WTC11 (cell line): Measurements from ENCODE around the gene ARHGAP25. TPM values are rescaled to one million over a fixed set of nuclear protein-coding genes. Genes with fewer than 3 reads are reported as not detected.

Experiments used
- ATAC-seq: fragments of 200-7000 bp; cut with Tn5 transposase; 2 replicates; pipeline ENCODE4 v1.10.0; 2021; ENCODE audit warnings: mild to moderate bottlenecking, moderate library complexity
- CTCF ChIA-PET: fragments of 300-600 bp; sonication (Branson Sonifier 250); formaldehyde crosslinking; loops from one replicate; lab custom pipeline; 2021; ENCODE audit warnings: antibody characterized with exemption; lab: Charles Lee
- POLR2A ChIA-PET: fragments of 350-600 bp; sonication (Branson Sonifier 250); formaldehyde crosslinking; loops from one replicate; lab custom pipeline; 2021; ENCODE audit warnings: antibody characterized with exemption; lab: Charles Lee
- DNase-seq: peaks from one replicate; pipeline ENCODE4 v3.0.0; 2021; ENCODE audit warnings: low spot score
- H3K27ac Mint-ChIP-seq: 2 replicates; pipeline ENCODE4 v1.8.0; 2021; ENCODE audit warnings: mixed read lengths
- H3K27me3 Mint-ChIP-seq: 2 replicates; pipeline ENCODE4 v1.8.0; 2021; ENCODE audit warnings: low read depth, mild to moderate bottlenecking, moderate library complexity, mixed read lengths
- H3K36me3 Mint-ChIP-seq: 2 replicates; pipeline ENCODE4 v1.8.0; 2021; ENCODE audit warnings: mixed read lengths
- H3K4me1 Mint-ChIP-seq: 2 replicates; pipeline ENCODE4 v1.8.0; 2022; ENCODE audit warnings: mixed read lengths
- H3K4me3 Mint-ChIP-seq: 2 replicates; pipeline ENCODE4 v1.8.0; 2021; ENCODE audit warnings: mild to moderate bottlenecking, moderate library complexity, mixed read lengths
- H3K9me3 Mint-ChIP-seq: 2 replicates; pipeline ENCODE4 v1.8.0; 2021; ENCODE audit warnings: mixed read lengths
- ARID4B ChIP-seq: sonication (generic); formaldehyde crosslinking; IDR thresholded peaks from 2 replicates; pipeline ENCODE4 v1.8.0; 2023; ENCODE audit warnings: missing genetic modification reagents, mild to moderate bottlenecking, borderline replicate concordance
- EMX1 ChIP-seq: fragments of 250-450 bp; sonication (Bioruptor Pico); IDR thresholded peaks from 2 replicates; pipeline ENCODE4 v1.8.0; 2021; ENCODE audit warnings: mild to moderate bottlenecking
- FOXP1 ChIP-seq: sonication (generic); formaldehyde crosslinking; IDR thresholded peaks from 2 replicates; pipeline ENCODE4 v1.8.0; 2022; ENCODE audit warnings: missing genetic modification reagents, mild to moderate bottlenecking, moderate library complexity, borderline replicate concordance
- MAX ChIP-seq: sonication (generic); formaldehyde crosslinking; IDR thresholded peaks from 2 replicates; pipeline ENCODE4 v1.8.0; 2022; ENCODE audit warnings: mild to moderate bottlenecking, missing genetic modification reagents
- MLX ChIP-seq: sonication (generic); formaldehyde crosslinking; IDR thresholded peaks from 2 replicates; pipeline ENCODE4 v1.8.1; 2023; ENCODE audit warnings: mild to moderate bottlenecking, missing genetic modification reagents, moderate library complexity
- NFE2L1 ChIP-seq: sonication (generic); formaldehyde crosslinking; IDR thresholded peaks from 2 replicates; pipeline ENCODE4 v1.8.1; 2023; ENCODE audit warnings: missing genetic modification reagents
- NFYB ChIP-seq: sonication (generic); formaldehyde crosslinking; conservative IDR thresholded peaks from 2 replicates; pipeline ENCODE4 v1.8.0; 2022; ENCODE audit warnings: low read depth, missing genetic modification reagents
- OVOL2 ChIP-seq: fragments of 250-450 bp; sonication (Bioruptor Pico); IDR thresholded peaks from 2 replicates; pipeline ENCODE4 v1.9.0; 2021; ENCODE audit warnings: mild to moderate bottlenecking, borderline replicate concordance
- SP1 ChIP-seq: sonication (generic); formaldehyde crosslinking; conservative IDR thresholded peaks from 2 replicates; pipeline ENCODE4 v1.8.1; 2022; ENCODE audit warnings: missing genetic modification reagents
- ZNF317 ChIP-seq: sonication (generic); formaldehyde crosslinking; IDR thresholded peaks from 2 replicates; pipeline ENCODE4 v1.8.1; 2023; ENCODE audit warnings: low read depth, mild to moderate bottlenecking, moderate library complexity, missing genetic modification reagents, borderline replicate concordance
- total RNA-seq: library from RNA; stranded (reverse); gene quantifications from 3 replicates; pipeline ENCODE4 v1.2.3, GENCODE V29; 2021
- TF ChIP-seq, protein P1 (sequence below): fragments of 200-600 bp; IDR thresholded peaks from 2 replicates; pipeline ENCODE4 v1.8.0; 2022; ENCODE audit warnings: antibody characterized with exemption
- TF ChIP-seq, protein P2 (sequence below): sonication (generic); formaldehyde crosslinking; IDR thresholded peaks from 2 replicates; pipeline ENCODE4 v1.8.0; 2022; ENCODE audit warnings: mild to moderate bottlenecking, missing genetic modification reagents
- TF ChIP-seq, protein P3 (sequence below): sonication (generic); formaldehyde crosslinking; IDR thresholded peaks from 2 replicates; pipeline ENCODE4 v1.8.1; 2022; ENCODE audit warnings: low read depth, missing genetic modification reagents, borderline replicate concordance
- TF ChIP-seq, protein P4 (sequence below): sonication (generic); formaldehyde crosslinking; conservative IDR thresholded peaks from 2 replicates; pipeline ENCODE4 v1.8.1; 2023; ENCODE audit warnings: mild to moderate bottlenecking, low read depth, missing genetic modification reagents, moderate library complexity

Gene ARHGAP25
- total RNA-seq, 1 experiment from 2014 or later = 2.9 TPM

DNA sequence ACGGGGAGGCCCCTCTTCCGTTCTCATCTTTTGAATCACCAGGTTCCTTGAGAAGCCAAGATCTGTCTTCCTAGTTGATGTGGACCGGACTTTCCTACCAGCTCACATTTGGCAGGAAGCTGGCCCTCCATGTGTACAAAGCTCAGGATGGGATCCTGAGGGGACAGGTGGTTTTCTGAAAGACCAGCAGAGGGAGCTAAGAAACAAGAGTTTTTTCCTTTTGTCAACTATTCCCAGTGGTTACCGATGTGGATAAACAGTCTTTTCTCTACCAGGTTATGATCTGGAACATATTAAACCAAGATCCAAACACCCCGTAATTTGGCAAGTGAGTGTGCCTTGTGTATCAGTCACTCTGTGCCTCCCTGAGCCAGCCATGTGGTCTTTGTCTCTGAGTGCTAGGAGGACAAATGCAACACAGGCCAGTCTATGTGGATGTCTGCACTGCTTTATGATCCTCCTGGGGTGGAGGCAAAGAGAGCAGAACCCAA is 25.1 kb upstream of the ARHGAP25 start:
- DNase-seq (no peak), ATAC-seq (peak; percentile 96)
- TF ChIP-seq, protein P1, sequence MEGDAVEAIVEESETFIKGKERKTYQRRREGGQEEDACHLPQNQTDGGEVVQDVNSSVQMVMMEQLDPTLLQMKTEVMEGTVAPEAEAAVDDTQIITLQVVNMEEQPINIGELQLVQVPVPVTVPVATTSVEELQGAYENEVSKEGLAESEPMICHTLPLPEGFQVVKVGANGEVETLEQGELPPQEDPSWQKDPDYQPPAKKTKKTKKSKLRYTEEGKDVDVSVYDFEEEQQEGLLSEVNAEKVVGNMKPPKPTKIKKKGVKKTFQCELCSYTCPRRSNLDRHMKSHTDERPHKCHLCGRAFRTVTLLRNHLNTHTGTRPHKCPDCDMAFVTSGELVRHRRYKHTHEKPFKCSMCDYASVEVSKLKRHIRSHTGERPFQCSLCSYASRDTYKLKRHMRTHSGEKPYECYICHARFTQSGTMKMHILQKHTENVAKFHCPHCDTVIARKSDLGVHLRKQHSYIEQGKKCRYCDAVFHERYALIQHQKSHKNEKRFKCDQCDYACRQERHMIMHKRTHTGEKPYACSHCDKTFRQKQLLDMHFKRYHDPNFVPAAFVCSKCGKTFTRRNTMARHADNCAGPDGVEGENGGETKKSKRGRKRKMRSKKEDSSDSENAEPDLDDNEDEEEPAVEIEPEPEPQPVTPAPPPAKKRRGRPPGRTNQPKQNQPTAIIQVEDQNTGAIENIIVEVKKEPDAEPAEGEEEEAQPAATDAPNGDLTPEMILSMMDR = peak; percentile 51; the same call in 1 of the 2 replicates
- TF ChIP-seq NFYB = no peak
- no peak for TF ChIP-seq SP1 (CRISPR knock-in tag)
- TF ChIP-seq NFE2L1 (CRISPR knock-in tag) = no peak
- TF ChIP-seq MLX (CRISPR knock-in tag) = no peak
- TF ChIP-seq EMX1 (CRISPR knock-in tag) = no peak
- TF ChIP-seq, protein P2, sequence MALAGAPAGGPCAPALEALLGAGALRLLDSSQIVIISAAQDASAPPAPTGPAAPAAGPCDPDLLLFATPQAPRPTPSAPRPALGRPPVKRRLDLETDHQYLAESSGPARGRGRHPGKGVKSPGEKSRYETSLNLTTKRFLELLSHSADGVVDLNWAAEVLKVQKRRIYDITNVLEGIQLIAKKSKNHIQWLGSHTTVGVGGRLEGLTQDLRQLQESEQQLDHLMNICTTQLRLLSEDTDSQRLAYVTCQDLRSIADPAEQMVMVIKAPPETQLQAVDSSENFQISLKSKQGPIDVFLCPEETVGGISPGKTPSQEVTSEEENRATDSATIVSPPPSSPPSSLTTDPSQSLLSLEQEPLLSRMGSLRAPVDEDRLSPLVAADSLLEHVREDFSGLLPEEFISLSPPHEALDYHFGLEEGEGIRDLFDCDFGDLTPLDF (CRISPR knock-in tag) = no peak
- TF ChIP-seq OVOL2 (CRISPR knock-in tag) = no peak
- TF ChIP-seq, protein P3, sequence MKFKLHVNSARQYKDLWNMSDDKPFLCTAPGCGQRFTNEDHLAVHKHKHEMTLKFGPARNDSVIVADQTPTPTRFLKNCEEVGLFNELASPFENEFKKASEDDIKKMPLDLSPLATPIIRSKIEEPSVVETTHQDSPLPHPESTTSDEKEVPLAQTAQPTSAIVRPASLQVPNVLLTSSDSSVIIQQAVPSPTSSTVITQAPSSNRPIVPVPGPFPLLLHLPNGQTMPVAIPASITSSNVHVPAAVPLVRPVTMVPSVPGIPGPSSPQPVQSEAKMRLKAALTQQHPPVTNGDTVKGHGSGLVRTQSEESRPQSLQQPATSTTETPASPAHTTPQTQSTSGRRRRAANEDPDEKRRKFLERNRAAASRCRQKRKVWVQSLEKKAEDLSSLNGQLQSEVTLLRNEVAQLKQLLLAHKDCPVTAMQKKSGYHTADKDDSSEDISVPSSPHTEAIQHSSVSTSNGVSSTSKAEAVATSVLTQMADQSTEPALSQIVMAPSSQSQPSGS = no peak
- Mint-ChIP-seq H3K4me1 (peaks cover 6% of the 10 kb centered on the region), H3K36me3 (no peaks in the 10 kb centered on the region), H3K4me3 (no peak overlapping the region), H3K27ac (no peak overlapping the region), H3K9me3 (no peaks in the 10 kb centered on the region), H3K27me3 (no peaks in the 10 kb centered on the region)
- POLR2A ChIA-PET = interaction anchor here (0.6 kb wide), 1 partner anchor 8 kb away, joined by 3 read pairs; no protein-coding TSS in a partner anchor
- CTCF ChIA-PET = interaction anchor here (0.6 to 2.5 kb wide), 63 partner anchors 8 to 390 kb away, joined by 3 to 27 read pairs (median 5); partner anchors contain the start of genes APLF, CNRIP1, FBXO48 and PROKR1

DNA sequence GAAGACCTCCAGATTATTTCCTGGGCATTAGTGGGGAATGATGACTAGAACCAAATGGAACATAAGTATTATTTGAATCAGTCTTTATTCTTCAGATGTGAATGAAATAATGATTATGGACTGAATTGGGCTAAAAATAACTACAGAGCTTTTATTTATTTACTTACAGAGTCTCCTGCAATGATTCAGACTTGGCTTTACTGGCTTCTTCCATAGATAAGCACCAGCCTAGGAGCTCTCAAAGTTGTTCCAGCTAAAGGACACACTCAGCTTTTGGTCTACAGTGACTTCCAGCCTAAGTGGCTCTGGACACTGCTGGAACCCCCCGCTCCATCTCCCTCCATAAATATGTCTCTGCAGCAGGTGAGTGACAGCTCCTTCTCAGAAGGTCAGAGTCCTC is 24.3 kb upstream of the ARHGAP25 start:
- CTCF ChIA-PET = interaction anchor here (1.0 to 2.5 kb wide), 8 partner anchors 12 to 278 kb away, joined by 3 to 26 read pairs (median 11); partner anchors contain the start of gene PROKR1
- DNase-seq (no peak), ATAC-seq (no peak)
- Mint-ChIP-seq H3K9me3 (no peaks in the 10 kb centered on the region), H3K36me3 (no peaks in the 10 kb centered on the region), H3K27me3 (no peaks in the 10 kb centered on the region), H3K27ac (no peak overlapping the region), H3K4me1 (peaks cover 6% of the 10 kb centered on the region), H3K4me3 (no peak overlapping the region)
- POLR2A ChIA-PET = no interaction called here
- TF ChIP-seq ZNF317 (CRISPR knock-in tag) (no peak), FOXP1 (CRISPR knock-in tag) (no peak), SP1 (CRISPR knock-in tag) (no peak), MAX (no peak), ARID4B (CRISPR knock-in tag) (no peak)
- TF ChIP-seq, protein P4, sequence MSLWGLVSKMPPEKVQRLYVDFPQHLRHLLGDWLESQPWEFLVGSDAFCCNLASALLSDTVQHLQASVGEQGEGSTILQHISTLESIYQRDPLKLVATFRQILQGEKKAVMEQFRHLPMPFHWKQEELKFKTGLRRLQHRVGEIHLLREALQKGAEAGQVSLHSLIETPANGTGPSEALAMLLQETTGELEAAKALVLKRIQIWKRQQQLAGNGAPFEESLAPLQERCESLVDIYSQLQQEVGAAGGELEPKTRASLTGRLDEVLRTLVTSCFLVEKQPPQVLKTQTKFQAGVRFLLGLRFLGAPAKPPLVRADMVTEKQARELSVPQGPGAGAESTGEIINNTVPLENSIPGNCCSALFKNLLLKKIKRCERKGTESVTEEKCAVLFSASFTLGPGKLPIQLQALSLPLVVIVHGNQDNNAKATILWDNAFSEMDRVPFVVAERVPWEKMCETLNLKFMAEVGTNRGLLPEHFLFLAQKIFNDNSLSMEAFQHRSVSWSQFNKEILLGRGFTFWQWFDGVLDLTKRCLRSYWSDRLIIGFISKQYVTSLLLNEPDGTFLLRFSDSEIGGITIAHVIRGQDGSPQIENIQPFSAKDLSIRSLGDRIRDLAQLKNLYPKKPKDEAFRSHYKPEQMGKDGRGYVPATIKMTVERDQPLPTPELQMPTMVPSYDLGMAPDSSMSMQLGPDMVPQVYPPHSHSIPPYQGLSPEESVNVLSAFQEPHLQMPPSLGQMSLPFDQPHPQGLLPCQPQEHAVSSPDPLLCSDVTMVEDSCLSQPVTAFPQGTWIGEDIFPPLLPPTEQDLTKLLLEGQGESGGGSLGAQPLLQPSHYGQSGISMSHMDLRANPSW (CRISPR knock-in tag) = no peak
